Liver (tissue), 9 donors: ENCODE data around the gene EIF4B. TPM values are rescaled to one million over a fixed set of nuclear protein-coding genes. Genes with fewer than 3 reads are reported as not detected.
"Not testable (repeated sequence)": the region's sequence is repeated elsewhere in the genome, so short reads cannot be mapped to it uniquely, and the experiment has no call there.

Experiments used
- DNase-seq: peaks from one replicate; pipeline ENCODE4 v3.0.0-alpha.2; 2017; ENCODE audit warnings: low spot score
- H3K27ac ChIP-seq, 2 donors: one replicate each; pipeline ENCODE4 v1.7.0; 2013; ENCODE audit warnings: inconsistent platforms in 2 of 2, low read length in 2 of 2, control low read depth in 1 of 2, low read depth in 1 of 2, mild to moderate bottlenecking in 1 of 2
- H3K27me3 ChIP-seq, 4 donors: one replicate each; pipeline versions ENCODE4 v1.6.1 to v1.7.0; 2013; ENCODE audit warnings: low read length in 3 of 4, inconsistent platforms in 1 of 4, mild to moderate bottlenecking in 1 of 4, moderate library complexity in 1 of 4; ENCODE audit not compliant: control insufficient read depth in 4 of 4, insufficient read depth in 4 of 4
- H3K36me3 ChIP-seq, 4 donors: one replicate each; pipeline versions ENCODE4 v1.6.1 to v1.7.0; 2013; ENCODE audit warnings: low read length in 3 of 4, mild to moderate bottlenecking in 3 of 4, low read depth in 1 of 4, moderate library complexity in 1 of 4; ENCODE audit not compliant: control insufficient read depth in 4 of 4, insufficient read depth in 3 of 4
- H3K4me1 ChIP-seq, 4 donors: one replicate each; pipeline versions ENCODE4 v1.6.1 to v1.7.0; 2013; ENCODE audit warnings: low read length in 3 of 4, mild to moderate bottlenecking in 3 of 4, moderate library complexity in 1 of 4; ENCODE audit not compliant: control insufficient read depth in 4 of 4, insufficient read depth in 4 of 4
- H3K4me3 ChIP-seq, 3 donors: one replicate each; pipeline versions ENCODE4 v1.6.1 to v1.7.0; 2013; ENCODE audit warnings: low read length in 3 of 3, control low read depth in 1 of 3, low read depth in 1 of 3, mild to moderate bottlenecking in 1 of 3
- H3K9ac ChIP-seq, 2 donors: one replicate each; pipeline ENCODE4 v1.7.0; 2013; ENCODE audit warnings: low read length in 2 of 2, mild to moderate bottlenecking in 2 of 2, moderate library complexity in 2 of 2, control low read depth in 1 of 2, low read depth in 1 of 2
- H3K9me3 ChIP-seq, 4 donors: one replicate each; pipeline versions ENCODE4 v1.6.1 to v1.7.0; 2013; ENCODE audit warnings: low read length in 3 of 4; ENCODE audit not compliant: control insufficient read depth in 4 of 4
- FOXA1 ChIP-seq: IDR thresholded peaks from 2 replicates; pipeline ENCODE4 v1.6.1; 2016; ENCODE audit warnings: antibody characterized with exemption
- FOXA2 ChIP-seq: IDR thresholded peaks from 2 replicates; pipeline ENCODE4 v1.6.1; 2016; ENCODE audit warnings: antibody characterized with exemption
- GABPA ChIP-seq, 2 donors: IDR thresholded peaks in 1 of 2; conservative IDR thresholded peaks in 1 of 2; 2 replicates each; pipeline ENCODE4 v1.6.1; 2016; ENCODE audit warnings: antibody characterized with exemption in 2 of 2, mild to moderate bottlenecking in 1 of 2, moderate library complexity in 1 of 2
- HNF4A ChIP-seq, 2 donors: conservative IDR thresholded peaks; 2 replicates each; pipeline ENCODE4 v1.6.1; 2016; ENCODE audit warnings: antibody characterized with exemption in 2 of 2, mild to moderate bottlenecking in 2 of 2
- JUND ChIP-seq, 2 donors: IDR thresholded peaks; 2 replicates each; pipeline ENCODE4 v1.6.1; 2016; ENCODE audit warnings: antibody characterized with exemption in 2 of 2
- RAD21 ChIP-seq, 2 donors: IDR thresholded peaks; 2 replicates each; pipeline ENCODE4 v1.6.1; 2016; ENCODE audit warnings: antibody characterized with exemption in 2 of 2, mild to moderate bottlenecking in 2 of 2
- RXRA ChIP-seq, 2 donors: IDR thresholded peaks; 2 replicates each; pipeline ENCODE4 v1.6.1; 2017 to 2018; ENCODE audit warnings: antibody characterized with exemption in 2 of 2, mild to moderate bottlenecking in 1 of 2
- SP1 ChIP-seq: IDR thresholded peaks from 2 replicates; pipeline ENCODE4 v1.6.1; 2018; ENCODE audit warnings: antibody characterized with exemption, mild to moderate bottlenecking
- YY1 ChIP-seq: IDR thresholded peaks from 2 replicates; pipeline ENCODE4 v1.6.1; 2016; ENCODE audit warnings: antibody characterized with exemption, mild to moderate bottlenecking
- WGBS: extraction: QIAGEN DNeasy Blood & Tissue Kit; methylation state at CpG from one replicate; pipeline ENCODE4 v1.1.7; 2013; 5-methylcytosine and 5-hydroxymethylcytosine counted together
- polyA plus RNA-seq, 2 donors: library from polyadenylated mRNA; stranded (reverse) in 1 of 2; unstranded in 1 of 2; fragments of 200-250 nt in 1 of 2; fragments of >200 nt in 1 of 2; fragmentation: Nextera tagmentation in 1 of 2; extraction: Ambion mirVana in 1 of 2; gene quantifications; one replicate each; pipeline versions ENCODE4 v1.2.1 to v1.2.3, GENCODE V29; 2013 to 2015
- total RNA-seq, 2 donors: library from RNA; depleted of rRNA; stranded (reverse); fragments of >200 nt; gene quantifications; one replicate each; pipeline ENCODE4 v1.2.3, GENCODE V29; 2014
- TF ChIP-seq, protein P1 (sequence below): IDR thresholded peaks from 2 replicates; pipeline ENCODE4 v1.6.1; 2016; ENCODE audit warnings: antibody characterized with exemption
- TF ChIP-seq, protein P2 (sequence below): IDR thresholded peaks from 2 replicates; pipeline ENCODE4 v1.6.1; 2016; ENCODE audit warnings: antibody characterized with exemption, mild to moderate bottlenecking
- TF ChIP-seq, protein P3 (sequence below): IDR thresholded peaks from 2 replicates; pipeline ENCODE4 v1.6.1; 2016; ENCODE audit warnings: antibody characterized with exemption
- TF ChIP-seq, protein P4 (sequence below): fragments of 150-350 bp; IDR thresholded peaks from 2 replicates; pipeline ENCODE4 v1.5.1; 2017; ENCODE audit warnings: improper control_type of control experiment, low read depth, low read length; ENCODE audit not compliant: missing input control
- donor health status: healthy.
- donor health status: healthy.
- donor health status: healthy.
- donor health status: healthy.
- donor health status: healthy.

Gene EIF4B
- total and polyA plus RNA-seq, 4 donors: 32.1 to 273 (median 169) TPM

DNA sequence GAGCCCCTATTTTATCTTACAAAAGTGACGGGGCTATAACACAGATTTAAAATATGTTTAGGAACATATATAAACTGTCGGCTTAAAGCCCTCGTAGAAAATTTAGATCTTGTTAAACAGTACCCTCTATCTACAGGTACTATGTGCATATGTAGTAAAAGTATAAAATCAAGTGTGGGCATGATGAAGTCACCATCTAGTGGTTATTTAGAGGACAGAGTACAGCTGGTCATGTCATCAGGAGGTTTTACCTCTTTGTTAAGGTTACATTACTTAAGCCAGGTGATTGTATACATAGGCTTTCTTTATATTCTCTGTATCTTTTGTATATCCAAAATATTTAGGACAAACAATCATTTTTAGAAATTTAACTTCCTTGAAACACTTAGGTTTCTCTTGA is 25.4 kb downstream of the EIF4B start:
- Histone ChIP-seq H3K27ac (no peak overlapping the region), H3K9ac (no peak overlapping the region), H3K9me3 (no peaks in the 10 kb centered on the region), H3K36me3 (peaks cover 15 to 77% (median 57%) of the 10 kb centered on the region in 4 donors), H3K4me1 (no peaks in the 10 kb centered on the region), H3K4me3 (no peak overlapping the region), H3K27me3 (no peaks in the 10 kb centered on the region)
- TF ChIP-seq FOXA1 (no peak), RAD21 (IDR thresholded peaks at IDR 0.05) (peak; percentile 17 to 38), RXRA (IDR thresholded peaks at IDR 0.05) (no peak)
- WGBS: 85% methylated on average over 3 of the region's 3 CpGs
- DNase-seq: no peak

DNA sequence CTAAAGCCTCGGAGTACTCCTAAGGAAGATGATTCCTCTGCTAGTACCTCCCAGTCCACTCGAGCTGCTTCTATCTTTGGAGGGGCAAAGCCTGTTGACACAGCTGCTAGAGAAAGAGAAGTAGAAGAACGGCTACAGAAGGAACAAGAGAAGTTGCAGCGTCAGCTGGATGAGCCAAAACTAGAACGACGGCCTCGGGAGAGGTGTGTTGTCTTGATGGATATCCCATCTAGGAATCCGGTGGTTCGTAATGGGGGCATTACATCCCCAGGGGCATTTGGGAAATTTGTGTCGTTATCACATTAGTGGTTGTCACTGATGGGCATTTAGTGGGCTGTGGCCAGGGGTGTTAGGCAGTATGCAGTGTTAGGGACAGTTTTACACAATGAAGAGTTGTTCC is 27.6 kb downstream of the EIF4B start:
- not testable (repeated sequence) for H3K4me1 ChIP-seq, DNase-seq, H3K9me3 ChIP-seq, H3K27me3 ChIP-seq, H3K4me3 ChIP-seq, H3K9ac ChIP-seq, H3K27ac ChIP-seq
- 81% methylated on average over 10 of the region's 10 CpGs for WGBS
- peaks cover 19 to 74% (median 57%) of the 10 kb centered on the region in 4 donors for H3K36me3 ChIP-seq

DNA sequence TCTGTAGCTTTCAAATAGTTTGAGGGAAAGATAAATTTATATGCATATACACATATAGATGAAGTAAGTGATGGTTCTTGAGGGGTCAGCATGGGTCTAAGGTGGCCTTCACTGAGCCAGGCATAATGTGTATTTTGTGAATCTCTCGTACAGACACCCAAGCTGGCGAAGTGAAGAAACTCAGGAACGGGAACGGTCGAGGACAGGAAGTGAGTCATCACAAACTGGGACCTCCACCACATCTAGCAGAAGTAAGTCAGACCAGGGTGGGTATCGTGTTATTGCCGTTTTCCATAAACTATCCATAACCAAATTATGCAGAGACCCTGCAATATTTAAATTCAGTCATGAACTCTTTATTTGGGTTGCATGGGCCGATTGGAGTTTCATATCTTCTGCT is 28.2 kb downstream of the EIF4B start:
- no peaks in the 10 kb centered on the region for H3K4me1 ChIP-seq

More for the DNA sequence above, 28.2 kb downstream of the EIF4B start:
- no peak overlapping the region for H3K4me3 ChIP-seq
- H3K9me3 ChIP-seq: no peaks in the 10 kb centered on the region
- no peak overlapping the region for H3K27ac ChIP-seq
- no peak for DNase-seq
- no peak for TF ChIP-seq JUND (IDR thresholded peaks at IDR 0.05)
- no peak for TF ChIP-seq FOXA2
- no peak for TF ChIP-seq SP1
- TF ChIP-seq, protein P1, sequence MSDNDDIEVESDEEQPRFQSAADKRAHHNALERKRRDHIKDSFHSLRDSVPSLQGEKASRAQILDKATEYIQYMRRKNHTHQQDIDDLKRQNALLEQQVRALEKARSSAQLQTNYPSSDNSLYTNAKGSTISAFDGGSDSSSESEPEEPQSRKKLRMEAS: no peak
- TF ChIP-seq RXRA (IDR thresholded peaks at IDR 0.05): no peak
- TF ChIP-seq, protein P2, sequence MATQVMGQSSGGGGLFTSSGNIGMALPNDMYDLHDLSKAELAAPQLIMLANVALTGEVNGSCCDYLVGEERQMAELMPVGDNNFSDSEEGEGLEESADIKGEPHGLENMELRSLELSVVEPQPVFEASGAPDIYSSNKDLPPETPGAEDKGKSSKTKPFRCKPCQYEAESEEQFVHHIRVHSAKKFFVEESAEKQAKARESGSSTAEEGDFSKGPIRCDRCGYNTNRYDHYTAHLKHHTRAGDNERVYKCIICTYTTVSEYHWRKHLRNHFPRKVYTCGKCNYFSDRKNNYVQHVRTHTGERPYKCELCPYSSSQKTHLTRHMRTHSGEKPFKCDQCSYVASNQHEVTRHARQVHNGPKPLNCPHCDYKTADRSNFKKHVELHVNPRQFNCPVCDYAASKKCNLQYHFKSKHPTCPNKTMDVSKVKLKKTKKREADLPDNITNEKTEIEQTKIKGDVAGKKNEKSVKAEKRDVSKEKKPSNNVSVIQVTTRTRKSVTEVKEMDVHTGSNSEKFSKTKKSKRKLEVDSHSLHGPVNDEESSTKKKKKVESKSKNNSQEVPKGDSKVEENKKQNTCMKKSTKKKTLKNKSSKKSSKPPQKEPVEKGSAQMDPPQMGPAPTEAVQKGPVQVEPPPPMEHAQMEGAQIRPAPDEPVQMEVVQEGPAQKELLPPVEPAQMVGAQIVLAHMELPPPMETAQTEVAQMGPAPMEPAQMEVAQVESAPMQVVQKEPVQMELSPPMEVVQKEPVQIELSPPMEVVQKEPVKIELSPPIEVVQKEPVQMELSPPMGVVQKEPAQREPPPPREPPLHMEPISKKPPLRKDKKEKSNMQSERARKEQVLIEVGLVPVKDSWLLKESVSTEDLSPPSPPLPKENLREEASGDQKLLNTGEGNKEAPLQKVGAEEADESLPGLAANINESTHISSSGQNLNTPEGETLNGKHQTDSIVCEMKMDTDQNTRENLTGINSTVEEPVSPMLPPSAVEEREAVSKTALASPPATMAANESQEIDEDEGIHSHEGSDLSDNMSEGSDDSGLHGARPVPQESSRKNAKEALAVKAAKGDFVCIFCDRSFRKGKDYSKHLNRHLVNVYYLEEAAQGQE: no peak
- no peak for TF ChIP-seq GABPA (IDR thresholded peaks at IDR 0.05 in 1 of 2, conservative IDR thresholded peaks at IDR 0.05 in 1 of 2)
- no peak for TF ChIP-seq YY1
- no peak for TF ChIP-seq HNF4A (conservative IDR thresholded peaks at IDR 0.05)
- TF ChIP-seq, protein P3, sequence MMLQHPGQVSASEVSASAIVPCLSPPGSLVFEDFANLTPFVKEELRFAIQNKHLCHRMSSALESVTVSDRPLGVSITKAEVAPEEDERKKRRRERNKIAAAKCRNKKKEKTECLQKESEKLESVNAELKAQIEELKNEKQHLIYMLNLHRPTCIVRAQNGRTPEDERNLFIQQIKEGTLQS: no peak
- TF ChIP-seq, protein P4, sequence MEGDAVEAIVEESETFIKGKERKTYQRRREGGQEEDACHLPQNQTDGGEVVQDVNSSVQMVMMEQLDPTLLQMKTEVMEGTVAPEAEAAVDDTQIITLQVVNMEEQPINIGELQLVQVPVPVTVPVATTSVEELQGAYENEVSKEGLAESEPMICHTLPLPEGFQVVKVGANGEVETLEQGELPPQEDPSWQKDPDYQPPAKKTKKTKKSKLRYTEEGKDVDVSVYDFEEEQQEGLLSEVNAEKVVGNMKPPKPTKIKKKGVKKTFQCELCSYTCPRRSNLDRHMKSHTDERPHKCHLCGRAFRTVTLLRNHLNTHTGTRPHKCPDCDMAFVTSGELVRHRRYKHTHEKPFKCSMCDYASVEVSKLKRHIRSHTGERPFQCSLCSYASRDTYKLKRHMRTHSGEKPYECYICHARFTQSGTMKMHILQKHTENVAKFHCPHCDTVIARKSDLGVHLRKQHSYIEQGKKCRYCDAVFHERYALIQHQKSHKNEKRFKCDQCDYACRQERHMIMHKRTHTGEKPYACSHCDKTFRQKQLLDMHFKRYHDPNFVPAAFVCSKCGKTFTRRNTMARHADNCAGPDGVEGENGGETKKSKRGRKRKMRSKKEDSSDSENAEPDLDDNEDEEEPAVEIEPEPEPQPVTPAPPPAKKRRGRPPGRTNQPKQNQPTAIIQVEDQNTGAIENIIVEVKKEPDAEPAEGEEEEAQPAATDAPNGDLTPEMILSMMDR: no peak
- no peak for TF ChIP-seq FOXA1
- H3K9ac ChIP-seq: no peak overlapping the region
- H3K27me3 ChIP-seq: no peaks in the 10 kb centered on the region
- H3K36me3 ChIP-seq: peaks cover 20 to 75% (median 62%) of the 10 kb centered on the region in 4 donors
- 82% methylated on average over 8 of the region's 8 CpGs for WGBS
